ENCODE data around the gene MTFP1. TPM values are rescaled to one million over a fixed set of nuclear protein-coding genes. Genes with fewer than 3 reads are reported as not detected.

MTFP1 gene
- total and polyA plus RNA-seq, 9 donors, result 1.7 to 10.9 (median 6.3) TPM

- peak; percentile 50 to 80 (median 65) for DNase-seq
- H3K4me3 ChIP-seq, result peak overlapping the region; percentile 55
- no peaks in the 10 kb centered on the region for H3K9me3 ChIP-seq
- H3K27me3 ChIP-seq, result no peaks in the 10 kb centered on the region
- H3K27ac ChIP-seq, result peak overlapping the region; percentile 79 to 97
- H3K36me3 ChIP-seq, result no peaks in the 10 kb centered on the region
- peaks cover 6% of the 10 kb centered on the region for H3K4me1 ChIP-seq (ENCODE audit: insufficient read depth)
- TF ChIP-seq CTCF (IDR thresholded peaks at IDR 0.05) (no peak), EP300 (IDR thresholded peaks at IDR 0.05) (no peak), POLR2A (IDR thresholded peaks at IDR 0.05) (no peak)
- 24 to 30% (median 30%) methylated on average over 18 of the region's 18 CpGs for WGBS, 3 donors
- intact Hi-C loops (cut with DNase I), result loop anchor here in 1 of 4 donors (10.0 kb wide), 1 partner anchor 172 kb away; the partner anchor contains the start of gene PES1
Observed at GRCh38 chr22:30422481-30423300, 2.9 kb upstream of the MTFP1 start.

- intact Hi-C loops (cut with DNase I), result loop anchor here in 1 of 4 donors (10.0 kb wide), 1 partner anchor 171 kb away; the partner anchor contains the start of gene PES1
- H3K27me3 ChIP-seq, result no peaks in the 10 kb centered on the region
- H3K27ac ChIP-seq, result peak overlapping the region; percentile 79 to 97
- no peak for DNase-seq
- 0% methylated on average over 45 of the region's 45 CpGs for WGBS, 3 donors
- no peaks in the 10 kb centered on the region for H3K9me3 ChIP-seq
- H3K4me3 ChIP-seq, result peak overlapping the region; percentile 55
- peak in 2 of 3 donors; percentile 18 to 58 for TF ChIP-seq CTCF (IDR thresholded peaks at IDR 0.05)
- TF ChIP-seq EP300 (IDR thresholded peaks at IDR 0.05), result no peak
- TF ChIP-seq POLR2A (IDR thresholded peaks at IDR 0.05), result peak; percentile 93
- H3K36me3 ChIP-seq, result no peaks in the 10 kb centered on the region
- H3K4me1 ChIP-seq (ENCODE audit: insufficient read depth), result peaks cover 6% of the 10 kb centered on the region
Observed at GRCh38 chr22:30423301-30423958, 2.1 kb upstream of the MTFP1 start.

GRCh38 chr22:30423959-30424533 lies 1.5 kb upstream of the MTFP1 start:
- peak; percentile 98 to 99 (median 99) for DNase-seq
- no peaks in the 10 kb centered on the region for H3K9me3 ChIP-seq
- no peaks in the 10 kb centered on the region for H3K27me3 ChIP-seq
- intact Hi-C loops (cut with DNase I), result loop anchor here in 1 of 4 donors (10.0 kb wide), 1 partner anchor 171 kb away; the partner anchor contains the start of gene PES1
- H3K36me3 ChIP-seq, result no peaks in the 10 kb centered on the region
- WGBS, 3 donors, result 1 to 2% (median 1%) methylated on average over 29 to 31 of the region's 31 CpGs
- H3K27ac ChIP-seq, result peak overlapping the region; percentile 79 to 97
- H3K4me1 ChIP-seq (ENCODE audit: insufficient read depth), result peaks cover 6% of the 10 kb centered on the region
- TF ChIP-seq CTCF (IDR thresholded peaks at IDR 0.05) (no peak), POLR2A (IDR thresholded peaks at IDR 0.05) (peak; percentile 22), EP300 (IDR thresholded peaks at IDR 0.05) (peak; percentile 76)
- peak overlapping the region; percentile 55 for H3K4me3 ChIP-seq
